Activated T-cell treated with anti-CD3 and anti-CD28 coated beads for 4 hours (primary cell): ENCODE data around the gene RNF220.

Source experiments
- DNase-seq: peaks from one replicate; pipeline ENCODE4 v3.0.0-alpha.2; 2020

Gene RNF220

DNA sequence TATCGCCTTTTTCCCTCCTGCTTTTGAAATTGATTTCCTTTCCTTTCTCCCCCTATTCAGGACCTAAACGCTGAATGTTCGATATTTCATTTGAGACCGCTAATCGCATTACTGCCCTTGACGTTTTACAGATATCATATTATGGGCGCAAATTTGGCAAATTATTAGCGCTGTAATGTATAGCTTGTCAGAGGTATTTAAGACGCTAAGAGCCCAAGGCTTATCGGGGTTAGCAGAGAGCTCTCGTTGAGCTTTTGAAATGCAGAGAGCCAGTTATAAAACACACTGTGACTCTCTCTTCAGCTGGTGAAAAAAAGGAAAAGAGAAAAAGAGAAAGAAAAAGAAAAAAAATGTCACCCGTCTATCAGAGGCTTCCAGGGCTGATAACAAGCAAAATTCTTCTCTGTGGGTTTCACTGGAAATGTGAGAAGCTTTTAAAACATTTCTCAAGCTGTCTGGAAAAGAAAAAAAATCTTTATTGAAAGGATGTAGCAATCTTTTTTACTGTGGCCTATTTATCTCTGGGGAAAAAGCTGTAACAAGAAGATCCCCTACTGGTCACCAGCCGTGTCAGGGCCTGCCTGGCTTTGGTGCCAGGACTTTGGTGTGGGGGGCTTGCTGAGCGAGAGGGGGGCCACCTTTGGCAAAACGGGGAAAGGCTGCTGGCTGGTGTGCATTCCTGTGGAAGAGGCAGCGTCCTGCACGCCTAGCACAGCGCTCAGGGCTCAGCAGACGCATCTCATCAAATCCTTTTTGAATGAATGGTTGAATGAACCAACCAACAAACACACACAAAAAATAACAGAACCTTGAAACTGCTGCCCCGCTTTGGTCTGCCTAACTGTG, 119.8 kb downstream of the RNF220 start:
- no peak for DNase-seq

DNA sequence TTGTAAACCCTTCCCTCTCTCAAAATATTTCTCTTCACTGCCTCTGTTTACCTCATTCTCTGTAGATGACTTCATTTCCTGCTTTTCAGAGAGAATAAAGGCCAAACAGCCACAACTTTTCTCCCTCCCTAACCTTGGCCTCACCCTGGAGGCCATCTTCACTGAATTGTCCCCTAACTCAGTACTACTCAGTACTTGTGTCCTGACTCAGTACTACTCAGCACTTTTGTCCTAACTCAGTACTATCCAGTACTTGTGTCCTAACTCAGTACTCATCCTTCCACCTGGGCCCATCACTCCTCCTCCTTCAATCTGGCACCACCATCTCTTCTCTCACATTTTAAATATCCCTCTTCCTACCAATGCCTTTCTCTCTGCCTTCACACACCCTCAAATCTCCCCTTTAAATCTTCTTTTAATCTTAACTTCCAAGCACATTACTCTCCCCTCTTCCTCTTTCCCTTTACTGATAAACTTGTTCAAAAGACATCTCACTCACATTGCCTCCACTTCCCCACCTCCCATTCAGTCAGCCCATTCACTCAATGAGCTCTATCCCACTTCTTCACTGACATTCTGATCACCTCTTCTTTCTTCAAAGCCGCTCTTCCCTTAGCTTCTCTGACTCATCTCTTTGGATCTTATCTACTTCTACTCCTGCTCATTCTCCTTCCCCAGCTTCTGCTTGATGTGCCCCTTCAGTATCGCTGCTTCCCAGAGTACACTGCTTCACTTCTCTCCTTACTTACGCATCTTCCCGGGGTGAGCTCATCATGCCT, 121.4 kb downstream of the RNF220 start:
- DNase-seq = no peak

DNA sequence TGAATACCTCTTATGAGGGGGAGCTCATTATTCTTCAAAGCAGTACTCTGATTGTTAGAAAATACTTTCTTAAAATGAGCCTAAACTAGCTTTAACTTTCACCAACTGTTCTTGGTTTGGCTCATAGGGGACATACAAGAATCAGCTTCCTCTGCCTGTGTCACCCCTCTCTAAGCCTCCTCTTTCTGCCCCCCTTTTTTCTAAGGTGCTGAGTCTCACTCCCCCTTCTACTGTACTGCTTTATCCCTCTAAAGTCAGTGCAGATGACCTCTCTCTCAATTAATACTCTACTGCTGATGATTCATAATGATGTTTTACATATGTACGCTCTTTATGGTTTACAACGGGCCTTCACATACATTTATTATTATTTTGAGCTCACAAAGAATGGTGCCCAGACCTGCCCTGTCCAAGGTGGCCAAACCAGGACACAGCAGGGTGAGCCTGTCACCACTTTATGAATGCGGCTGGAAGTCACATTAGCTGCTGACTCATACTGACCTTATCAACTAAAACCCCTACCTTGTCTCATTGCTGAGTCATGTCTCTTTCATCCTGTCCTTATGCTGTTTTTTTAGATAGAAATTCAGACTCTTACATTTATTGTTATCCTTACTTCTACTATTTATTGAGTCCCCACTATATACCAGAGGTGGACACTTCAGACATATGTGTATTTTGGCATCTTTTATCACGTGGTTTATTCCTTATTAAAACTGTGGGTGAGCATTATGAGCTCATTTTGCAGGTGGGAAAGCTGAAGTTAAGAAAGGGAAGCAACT, 126.9 kb downstream of the RNF220 start:
- no peak for DNase-seq

DNA sequence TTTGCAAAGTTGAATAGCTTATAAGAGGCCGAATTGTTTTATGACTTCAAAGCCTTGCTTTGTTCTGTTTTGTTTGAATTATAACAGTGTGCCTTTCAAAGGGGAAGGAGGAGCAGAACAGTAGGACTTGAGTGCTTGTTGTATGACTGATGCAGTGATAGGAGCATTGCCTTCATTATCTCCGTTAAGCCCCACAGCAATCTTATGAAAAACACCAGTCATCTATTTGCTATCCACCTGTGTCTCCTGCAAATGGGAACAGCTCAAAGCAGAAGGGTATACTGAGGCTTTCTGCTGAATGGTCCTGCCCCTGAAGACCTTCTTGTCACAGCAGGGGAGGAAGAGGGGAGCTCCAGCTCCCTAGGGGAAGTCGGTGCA, 127.5 kb downstream of the RNF220 start:
- no peak for DNase-seq

DNA sequence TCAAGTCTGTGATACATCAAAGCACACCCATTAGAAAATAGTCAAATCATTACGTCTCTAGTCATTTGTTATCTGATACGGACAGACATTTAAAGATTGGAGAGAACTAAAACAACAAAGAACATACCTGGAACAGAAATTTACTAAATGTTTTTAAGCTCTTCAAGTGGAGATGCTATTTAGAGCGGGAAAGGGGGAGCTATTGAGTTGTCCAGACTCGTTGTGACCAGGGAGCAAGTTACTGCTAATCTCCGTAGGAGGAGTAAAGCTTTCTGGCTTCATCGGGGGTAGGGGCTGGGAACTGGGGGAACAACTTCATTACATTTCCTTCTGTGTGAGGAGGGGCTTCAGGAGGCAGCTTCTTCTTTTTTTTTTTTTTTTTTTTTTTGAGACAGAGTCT, 129.7 kb downstream of the RNF220 start:
- no peak for DNase-seq

DNA sequence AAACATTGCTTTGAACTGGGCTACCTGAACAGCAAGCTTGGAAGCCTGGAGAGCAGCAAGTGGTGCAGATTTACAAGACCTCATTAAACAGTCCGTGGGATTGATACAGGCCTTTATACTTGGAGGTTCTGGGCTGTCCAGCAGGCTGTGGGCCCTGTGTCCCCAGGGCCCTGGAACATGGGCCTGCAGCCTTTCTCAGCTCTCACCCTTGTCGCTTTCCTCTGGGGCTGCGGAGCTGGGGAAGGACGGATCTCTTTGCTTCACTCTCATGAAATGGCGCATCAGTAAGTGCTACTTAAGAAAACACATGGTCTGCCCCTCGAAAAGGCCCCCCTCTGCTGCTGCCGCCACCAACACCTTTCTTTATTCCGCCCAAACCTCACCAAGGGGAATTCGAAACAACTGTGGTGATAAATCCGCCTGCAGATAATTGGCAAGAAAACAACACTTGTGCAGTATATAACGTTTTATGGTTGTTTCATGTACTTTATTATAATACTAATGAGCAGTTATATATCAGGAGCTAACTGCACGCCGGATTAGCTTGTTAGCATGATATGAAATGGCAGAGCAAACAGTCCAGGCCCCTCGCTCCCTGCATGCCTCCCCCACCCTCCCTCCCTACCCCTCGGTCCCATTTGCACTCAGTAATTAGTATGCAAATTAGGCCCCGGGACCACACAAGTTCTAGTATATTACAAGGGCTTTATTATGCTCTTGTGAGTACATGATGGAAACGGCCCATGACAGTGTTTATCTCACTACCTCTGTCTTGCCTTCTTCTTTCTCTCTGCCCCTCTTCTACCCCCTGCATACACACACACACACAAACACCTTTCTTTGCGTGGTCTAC, 131.5 kb downstream of the RNF220 start:
- no peak for DNase-seq

DNA sequence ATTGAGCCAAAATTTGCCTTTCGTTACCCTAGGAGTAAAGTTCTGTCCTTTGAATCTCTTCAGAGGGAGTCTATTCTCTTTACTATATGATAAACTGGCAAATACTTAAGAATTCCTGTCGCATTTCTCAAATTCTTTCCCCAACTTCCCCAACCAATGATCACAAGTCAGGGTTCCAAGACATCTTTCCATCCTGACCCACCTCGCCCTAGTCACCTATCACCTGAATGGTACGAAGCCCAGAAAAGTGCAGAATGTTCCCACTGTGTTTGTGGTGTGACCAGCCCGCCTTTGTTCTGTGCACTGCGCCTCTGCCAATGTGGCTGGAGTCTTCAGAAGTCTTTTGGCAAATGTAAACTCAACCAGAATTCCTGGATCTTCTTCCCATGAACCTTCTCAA, 132.5 kb downstream of the RNF220 start:
- no peak for DNase-seq

DNA sequence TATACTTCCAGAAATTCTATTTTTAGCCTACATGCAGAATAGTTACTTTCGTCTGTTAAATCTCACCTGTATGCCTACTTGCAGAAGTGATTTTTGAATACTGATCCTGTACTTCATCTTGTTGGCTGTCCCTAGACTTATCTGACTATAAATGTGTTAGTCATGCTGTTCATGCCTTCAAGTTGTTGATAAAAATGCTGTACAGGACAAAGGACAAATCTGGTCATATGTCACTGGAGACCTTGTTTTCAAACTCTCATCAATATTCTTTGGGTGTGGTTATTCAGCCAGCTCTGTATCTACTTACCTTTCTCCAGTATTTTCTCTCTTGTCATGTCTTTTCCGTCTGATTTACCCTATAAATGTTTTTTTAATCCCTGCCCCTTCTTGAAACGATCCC, 132.9 kb downstream of the RNF220 start:
- no peak for DNase-seq

DNA sequence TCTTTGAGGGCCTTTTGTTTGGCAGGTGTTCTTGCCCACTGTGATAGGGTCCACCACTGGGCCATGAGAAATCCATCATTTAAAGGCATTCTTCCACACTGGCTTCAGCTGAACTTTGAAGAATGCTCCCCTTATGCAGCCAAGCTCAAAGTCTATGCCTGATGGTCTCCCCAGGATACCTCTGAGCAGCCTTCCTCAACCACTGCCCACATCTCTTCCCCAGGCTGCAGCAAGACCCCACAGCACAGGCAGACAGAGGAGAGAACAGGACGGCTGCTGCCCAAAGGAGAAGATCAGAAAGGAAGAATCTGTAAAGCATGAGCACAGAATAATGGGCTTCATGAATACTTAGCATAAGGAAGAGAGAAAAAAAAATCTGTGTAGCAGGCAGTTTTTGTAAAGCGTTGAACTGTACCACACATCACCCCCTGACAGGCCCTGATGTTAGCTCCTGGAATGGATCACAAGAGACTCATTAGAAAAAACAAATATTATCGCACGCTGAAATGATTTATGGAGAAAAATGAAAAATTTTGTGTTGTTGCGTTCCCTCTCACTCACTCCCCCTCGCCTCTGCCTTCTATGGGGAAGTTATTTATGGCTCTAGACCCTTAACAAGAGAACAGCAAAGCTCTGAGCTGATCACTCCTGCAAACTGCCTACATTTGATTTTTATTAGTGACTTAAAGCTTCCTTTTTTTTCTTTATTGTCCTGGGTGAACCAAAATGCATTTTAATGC, 135.1 kb downstream of the RNF220 start:
- no peak for DNase-seq

DNA sequence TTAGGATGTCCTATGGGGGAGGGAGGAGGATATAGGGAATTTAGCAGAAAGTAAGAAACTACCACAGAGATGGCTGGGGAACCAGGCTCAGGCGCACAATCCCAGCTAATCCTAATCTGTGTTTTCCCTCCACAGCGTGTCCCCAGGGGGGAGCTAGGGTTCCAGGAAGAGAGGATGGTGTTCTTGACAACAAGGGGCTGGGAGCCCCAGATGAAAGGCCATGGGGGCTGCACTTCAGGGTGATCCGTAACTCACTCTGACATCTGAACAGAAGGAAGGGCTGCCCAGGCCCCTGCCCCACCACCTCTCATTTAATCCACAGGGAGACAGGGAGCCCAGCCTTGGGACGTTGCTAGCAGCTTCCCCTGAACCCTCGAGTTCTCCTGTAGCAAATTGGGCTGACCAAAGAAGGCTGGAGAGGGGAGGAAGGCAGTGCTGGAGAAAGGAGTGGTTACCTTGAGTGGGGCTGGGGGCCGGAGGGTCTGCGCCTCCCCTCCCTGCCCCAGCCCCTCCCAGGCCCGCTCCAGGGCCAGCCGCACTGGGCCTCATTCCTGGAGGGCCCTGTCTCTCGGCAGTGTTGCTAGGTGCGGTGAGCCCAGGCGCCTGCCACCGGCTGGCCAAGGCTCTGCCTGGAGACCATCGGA, 137.5 kb downstream of the RNF220 start:
- no peak for DNase-seq

DNA sequence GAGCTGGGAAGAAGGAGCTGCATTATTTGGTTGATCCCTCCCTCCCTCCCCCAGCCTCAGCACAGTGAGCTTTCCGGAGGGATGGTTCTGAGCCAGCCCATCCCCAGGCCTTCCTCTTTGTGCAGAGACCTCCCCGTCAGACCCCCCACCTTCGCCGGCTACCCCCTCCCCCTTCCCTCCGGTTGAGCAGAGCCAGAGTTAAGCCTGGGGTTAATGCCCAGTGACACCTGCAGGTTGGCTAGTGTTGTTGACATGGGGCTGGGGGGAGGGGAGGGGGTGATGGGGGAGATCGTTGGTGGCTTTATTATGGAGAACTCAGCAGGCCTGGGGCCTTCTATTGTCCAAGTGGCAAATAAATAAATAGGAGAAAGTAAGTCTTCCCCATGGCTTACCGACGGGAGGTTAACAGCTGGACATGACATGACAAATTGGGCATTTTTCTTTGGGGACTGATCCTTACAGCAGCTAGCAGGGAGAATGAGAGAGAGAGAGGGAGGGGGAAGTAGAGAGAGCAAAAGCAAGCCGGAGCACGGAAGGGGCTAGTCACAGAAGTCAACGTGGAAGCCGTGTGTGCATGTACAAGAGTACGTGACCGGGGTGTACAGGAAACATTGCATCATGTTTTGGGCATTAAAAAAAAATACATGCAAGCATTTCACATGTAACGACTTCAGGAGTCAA, 138.1 kb downstream of the RNF220 start:
- no peak for DNase-seq

DNA sequence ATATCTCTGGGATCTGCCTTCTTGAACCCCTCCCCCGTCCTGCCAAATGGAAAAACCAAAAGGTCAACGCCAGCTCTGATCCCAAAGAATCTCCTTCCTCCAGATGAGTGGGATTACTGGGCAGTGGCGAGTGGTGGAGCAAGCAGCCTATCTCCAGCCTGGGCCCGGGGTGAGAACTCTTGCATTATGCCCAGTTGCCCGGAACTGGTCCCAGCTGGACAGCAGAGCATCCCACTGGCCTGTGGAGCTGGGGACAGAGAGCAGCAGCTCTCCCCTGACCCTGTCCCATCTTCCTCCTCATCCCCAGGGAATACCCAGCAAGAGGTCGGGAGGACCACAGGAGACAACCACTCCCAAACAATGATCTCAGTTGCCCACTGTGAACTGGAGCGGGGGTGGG, 138.7 kb downstream of the RNF220 start:
- no peak for DNase-seq

DNA sequence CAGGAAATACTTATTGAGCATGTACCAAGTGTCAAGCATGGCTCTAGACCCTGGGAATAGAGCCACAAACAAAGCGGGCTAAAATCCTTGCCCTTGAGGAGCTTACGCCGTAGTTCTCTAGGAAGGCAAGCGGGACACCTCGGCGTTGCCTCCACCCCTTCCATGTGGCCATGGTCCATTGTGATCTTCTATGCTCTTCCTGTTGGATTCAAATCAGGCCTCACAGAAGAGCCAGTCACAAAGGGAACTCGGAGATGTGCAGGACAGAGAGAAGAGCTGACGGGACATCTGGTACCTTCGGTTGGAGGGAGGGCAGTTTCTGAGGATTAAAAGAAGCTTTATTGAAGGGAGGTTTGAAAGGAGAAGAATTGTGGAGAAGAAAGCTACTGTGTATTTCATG, 139.9 kb downstream of the RNF220 start:
- DNase-seq = no peak

DNA sequence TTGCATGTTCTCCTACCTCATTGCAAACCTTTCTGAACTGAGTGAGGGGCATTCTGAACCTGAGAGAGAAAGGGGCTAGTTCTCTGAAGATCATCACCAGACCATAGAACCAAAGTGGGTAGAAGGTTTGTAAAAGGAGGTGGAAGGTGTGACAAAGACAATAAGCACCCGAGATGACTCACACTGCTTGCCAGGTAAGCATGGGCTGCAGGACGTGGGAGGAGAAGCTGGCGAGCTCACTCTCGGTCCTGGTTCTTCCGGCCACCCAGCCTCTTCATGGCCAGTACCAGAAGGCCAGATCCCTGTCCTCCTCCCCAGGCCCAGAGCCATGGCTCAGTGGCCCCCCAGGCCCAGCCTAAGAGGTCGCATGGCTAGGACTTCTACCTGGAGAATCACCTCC, 140.9 kb downstream of the RNF220 start:
- no peak for DNase-seq

DNA sequence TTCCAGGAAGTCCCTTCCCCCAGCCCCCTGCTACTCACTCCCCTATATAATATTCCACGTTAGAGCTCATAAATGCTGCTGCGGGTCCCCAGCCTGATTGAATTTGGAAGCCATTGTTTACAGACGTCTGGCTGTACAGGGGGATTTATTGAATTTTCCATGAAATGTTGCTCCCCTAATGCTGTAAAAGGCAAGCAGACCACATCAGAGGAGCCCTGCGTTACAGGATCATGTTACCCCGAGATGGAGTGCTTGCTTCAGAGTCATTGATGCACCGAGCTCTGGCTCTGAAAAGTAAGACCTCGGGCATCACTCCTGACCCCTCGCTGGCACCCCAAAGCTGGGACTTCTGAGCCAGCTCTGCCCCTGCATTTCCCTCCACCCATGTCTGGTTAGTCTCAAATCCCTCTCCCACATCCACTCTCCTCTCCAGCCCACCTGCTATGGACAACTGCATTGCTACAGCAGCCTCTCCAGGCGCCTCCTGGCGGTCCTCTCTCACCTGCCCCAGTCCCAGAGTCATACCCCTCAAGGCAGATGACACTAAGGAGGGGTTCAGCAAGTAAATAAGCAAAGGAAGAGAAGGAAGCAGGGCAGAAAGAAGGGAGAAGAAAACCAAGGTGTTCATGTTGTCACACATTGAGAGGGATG, 141.5 kb downstream of the RNF220 start:
- no peak for DNase-seq

DNA sequence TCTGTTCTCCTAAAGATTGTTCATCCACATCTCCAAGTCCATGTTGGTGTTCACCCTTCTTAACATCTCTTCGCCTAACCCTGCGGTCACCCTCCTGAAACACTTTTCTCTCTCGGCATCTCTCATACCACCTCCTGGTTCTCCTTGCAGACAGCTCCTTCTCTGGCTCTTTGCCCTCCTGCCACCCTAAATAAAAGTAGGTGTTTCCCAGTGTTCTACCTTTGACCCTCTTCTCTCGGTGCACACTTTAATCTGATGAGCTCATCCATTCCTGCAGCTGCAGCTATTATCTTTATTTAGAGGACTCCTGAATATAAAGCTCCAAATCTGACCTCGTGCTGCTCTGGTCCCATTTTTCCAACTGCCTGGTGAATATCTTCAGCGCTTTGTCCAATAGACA, 142.3 kb downstream of the RNF220 start:
- no peak for DNase-seq

DNA sequence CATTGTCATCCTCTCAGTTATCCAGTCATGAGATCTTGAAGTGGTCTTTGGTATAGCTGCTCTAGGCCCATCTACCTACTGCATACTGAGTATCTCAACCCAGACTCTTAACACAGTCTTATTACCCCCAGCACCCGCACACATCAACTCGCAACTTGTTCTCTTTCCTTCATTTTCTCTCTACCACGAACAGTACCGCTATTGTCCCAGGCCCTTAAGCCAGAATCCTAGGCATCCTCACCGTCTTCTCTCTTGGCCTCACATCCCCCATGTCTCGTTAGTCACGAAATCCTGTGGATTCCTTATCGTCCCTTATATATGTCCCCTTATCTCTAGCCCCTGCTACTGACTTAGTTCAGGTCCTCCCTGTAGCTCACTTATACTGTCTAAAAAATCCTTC, 142.8 kb downstream of the RNF220 start:
- no peak for DNase-seq

DNA sequence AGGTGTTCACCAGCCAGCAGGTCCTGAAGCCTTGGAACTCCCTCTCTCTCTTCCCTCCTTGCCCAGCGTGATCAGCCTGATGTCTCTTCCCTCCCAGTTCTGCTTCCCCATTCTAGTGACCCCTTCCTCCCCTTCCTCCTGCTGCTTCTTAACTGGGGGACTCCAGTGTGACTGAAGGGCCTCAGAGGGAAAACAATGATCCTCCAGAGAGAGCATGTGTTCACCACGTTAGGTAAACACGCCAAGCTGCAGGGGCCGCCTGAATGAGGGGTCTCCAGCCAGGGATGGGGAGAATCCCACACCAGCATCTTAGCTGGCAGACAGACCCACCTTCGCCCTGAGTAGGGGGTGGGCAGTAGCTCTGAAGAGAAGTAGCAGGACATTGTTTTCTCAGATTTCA, 144.5 kb downstream of the RNF220 start:
- DNase-seq = no peak

DNA sequence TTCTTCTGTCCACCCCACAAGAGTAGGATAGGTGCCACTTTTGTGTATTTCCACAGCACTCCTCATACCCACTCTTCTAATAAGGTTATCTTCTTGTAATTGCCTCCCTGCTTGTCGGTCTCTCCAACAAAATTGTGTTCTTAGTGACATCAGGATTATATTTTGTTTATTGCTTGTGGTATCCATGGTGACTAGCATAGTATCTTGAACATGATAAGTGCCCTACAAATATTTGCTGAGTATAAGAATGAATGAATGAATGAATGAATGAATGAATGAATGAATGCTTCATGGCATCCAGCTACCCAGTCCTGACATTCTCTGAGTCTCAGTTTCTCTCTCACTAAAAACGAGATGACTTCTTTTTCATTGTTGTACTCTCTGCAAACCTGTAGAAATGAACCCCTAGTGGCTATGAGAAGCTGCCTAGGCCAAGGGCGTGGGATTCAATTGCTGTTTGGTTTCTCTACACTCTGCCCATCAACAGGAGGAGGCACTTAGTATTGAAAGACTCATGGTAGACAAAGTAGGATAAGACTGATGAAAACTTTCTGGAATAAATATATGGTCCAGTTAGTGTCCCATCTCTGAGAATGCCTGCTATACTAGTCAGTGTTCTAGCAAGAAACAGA, 148.2 kb downstream of the RNF220 start:
- DNase-seq = no peak

DNA sequence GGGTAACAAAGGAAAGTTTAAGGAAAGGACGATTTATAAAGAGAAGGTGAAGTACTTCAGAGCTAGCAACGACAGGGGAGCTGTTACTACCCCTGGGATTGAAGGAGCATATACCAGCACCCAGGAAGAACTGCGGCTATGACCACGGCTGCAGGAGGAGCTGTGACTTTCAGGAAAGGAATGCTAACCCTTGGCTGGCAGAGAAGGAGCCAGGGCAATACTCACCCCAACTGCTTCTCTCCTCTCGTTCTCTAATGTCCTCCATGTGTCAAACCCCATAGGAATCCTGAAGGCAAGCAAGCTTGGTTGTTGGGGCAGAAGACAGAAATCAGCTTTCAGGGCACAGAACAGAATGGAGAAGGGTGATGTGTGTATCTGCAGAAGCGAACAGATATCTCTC, 148.7 kb downstream of the RNF220 start:
- DNase-seq = no peak
